ENCODE data around the gene DYNLT4.
"Not testable (repeated sequence)": the region's sequence is repeated elsewhere in the genome, so short reads cannot be mapped to it uniquely, and the experiment has no call there.

The DYNLT4 gene

DNA sequence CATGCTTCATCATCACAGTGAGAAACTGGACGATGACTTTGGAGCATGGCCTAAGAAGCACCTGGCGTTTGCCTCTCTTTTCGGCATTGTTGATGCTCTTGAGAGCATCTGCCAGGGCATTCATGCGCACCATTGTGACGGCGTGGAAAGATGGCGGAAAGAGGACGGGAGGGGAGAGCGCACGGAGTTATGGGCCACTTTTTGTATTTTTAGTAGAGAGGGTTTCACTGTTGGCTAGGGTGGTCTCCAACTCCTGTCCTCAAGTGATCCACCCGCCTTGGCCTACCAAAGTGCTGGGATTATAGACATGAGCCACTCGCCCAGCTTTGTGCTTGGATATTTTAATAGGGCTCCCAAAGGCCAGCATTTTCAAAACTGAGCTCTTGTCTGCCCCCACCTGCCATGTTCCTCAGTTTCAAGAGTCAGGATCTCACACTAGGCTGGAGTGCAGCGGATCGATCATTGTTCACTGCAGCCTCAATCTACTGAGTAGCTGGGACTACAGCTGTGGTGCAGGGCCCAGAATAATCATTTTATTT is 26.5 kb downstream of the DYNLT4 start:
- H3K36me3 Mint-ChIP-seq (ENCODE audit: low read depth), result peaks cover 51% of the 10 kb centered on the region
- H3K4me3 Mint-ChIP-seq, result no peak overlapping the region
- H3K27ac Mint-ChIP-seq, result no peak overlapping the region
- H3K9me3 Mint-ChIP-seq, result no peaks in the 10 kb centered on the region
- no peaks in the 10 kb centered on the region for H3K27me3 Mint-ChIP-seq (ENCODE audit: low read depth)
- peaks cover 41% of the 10 kb centered on the region for H3K4me1 Mint-ChIP-seq (ENCODE audit: low read depth)

DNA sequence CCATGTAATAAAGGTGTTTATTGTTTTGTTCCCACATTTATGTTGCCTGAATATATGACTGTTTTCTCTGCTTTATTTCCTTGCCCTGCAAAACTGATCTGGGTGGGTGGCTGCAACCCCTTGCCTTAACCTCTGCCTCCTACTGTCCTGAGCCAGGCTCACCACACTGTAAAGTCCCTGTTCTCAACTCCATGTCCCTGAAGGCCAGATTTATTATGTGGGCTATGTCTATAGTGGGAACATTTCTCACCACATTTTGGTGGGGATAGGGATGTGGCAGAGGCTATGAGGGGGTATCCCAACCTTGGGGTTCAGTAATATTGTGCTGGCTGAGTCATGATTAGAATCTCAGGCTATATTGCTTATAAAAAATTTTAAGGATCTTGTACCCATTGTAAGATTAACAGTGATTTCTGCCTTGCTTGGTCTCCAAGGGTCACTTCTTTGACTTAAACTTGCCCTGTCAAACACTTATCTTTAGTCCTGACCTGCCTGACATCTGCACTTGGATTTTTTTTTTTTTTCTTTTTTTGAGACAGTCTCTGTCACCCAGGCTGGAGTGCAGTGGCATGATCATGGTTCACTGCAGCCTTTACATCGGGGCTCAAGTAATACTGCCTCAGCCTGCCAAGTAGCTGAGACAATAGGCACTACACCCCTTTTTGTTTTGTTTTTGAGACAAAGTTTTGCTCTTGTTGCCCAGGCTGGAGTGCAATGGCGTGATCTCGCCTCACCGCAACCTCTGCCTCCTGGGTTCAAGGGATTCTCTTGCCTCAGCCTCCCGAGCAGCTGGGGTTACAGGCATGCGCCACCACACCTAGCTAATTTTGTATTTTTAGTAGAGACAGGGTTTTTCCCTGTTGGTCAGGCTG is 28.2 kb downstream of the DYNLT4 start:
- H3K36me3 Mint-ChIP-seq (ENCODE audit: low read depth), result peaks cover 51% of the 10 kb centered on the region
- peaks cover 38% of the 10 kb centered on the region for H3K4me1 Mint-ChIP-seq (ENCODE audit: low read depth)
- no peaks in the 10 kb centered on the region for H3K9me3 Mint-ChIP-seq
- peak overlapping the region; percentile 59 for H3K4me3 Mint-ChIP-seq
- H3K27ac Mint-ChIP-seq, result no peak overlapping the region
- H3K27me3 Mint-ChIP-seq (ENCODE audit: low read depth), result no peaks in the 10 kb centered on the region

- Mint-ChIP-seq H3K4me3 (peak overlapping the region; percentile 90), H3K36me3 (ENCODE audit: low read depth) (peaks cover 49% of the 10 kb centered on the region), H3K4me1 (ENCODE audit: low read depth) (peaks cover 32% of the 10 kb centered on the region), H3K9me3 (no peaks in the 10 kb centered on the region), H3K27me3 (ENCODE audit: low read depth) (no peaks in the 10 kb centered on the region), H3K27ac (peak overlapping the region; percentile 59)
Observed at GRCh38 chr1:44777969-44778635, 29.0 kb downstream of the DYNLT4 start.

DNA sequence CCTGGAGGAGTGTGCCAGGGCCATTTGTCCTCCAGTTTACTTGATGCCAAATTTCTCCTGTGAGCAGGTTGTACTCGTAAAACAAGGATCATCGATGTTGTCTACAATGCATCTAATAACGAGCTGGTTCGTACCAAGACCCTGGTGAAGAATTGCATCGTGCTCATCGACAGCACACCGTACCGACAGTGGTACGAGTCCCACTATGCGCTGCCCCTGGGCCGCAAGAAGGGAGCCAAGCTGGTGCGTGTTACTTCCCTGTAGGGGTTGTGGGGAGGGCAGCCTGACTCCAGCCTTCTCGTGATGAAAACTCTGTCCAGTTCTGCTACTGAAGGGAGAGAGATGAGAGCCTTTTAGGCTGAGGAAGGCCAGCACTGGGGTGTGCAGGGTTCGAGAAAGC is 29.6 kb downstream of the DYNLT4 start:
- Mint-ChIP-seq H3K4me1 (ENCODE audit: low read depth) (peaks cover 32% of the 10 kb centered on the region), H3K27ac (peak overlapping the region; percentile 59), H3K36me3 (ENCODE audit: low read depth) (peaks cover 49% of the 10 kb centered on the region)

GRCh38 chr1:44776730-44777068 is 30.5 kb downstream of the DYNLT4 start:
- Mint-ChIP-seq H3K9me3 (no peaks in the 10 kb centered on the region), H3K4me1 (ENCODE audit: low read depth) (peaks cover 32% of the 10 kb centered on the region), H3K27me3 (ENCODE audit: low read depth) (no peaks in the 10 kb centered on the region), H3K4me3 (peak overlapping the region; percentile 90), H3K27ac (peak overlapping the region; percentile 89), H3K36me3 (ENCODE audit: low read depth) (peaks cover 49% of the 10 kb centered on the region)

More for the DNA sequence above, 29.6 kb downstream of the DYNLT4 start:
- no peaks in the 10 kb centered on the region for H3K9me3 Mint-ChIP-seq
- peak overlapping the region; percentile 90 for H3K4me3 Mint-ChIP-seq
- H3K27me3 Mint-ChIP-seq (ENCODE audit: low read depth), result no peaks in the 10 kb centered on the region

- Mint-ChIP-seq H3K27ac (peak overlapping the region; percentile 89), H3K36me3 (ENCODE audit: low read depth) (peaks cover 43% of the 10 kb centered on the region), H3K4me3 (peak overlapping the region; percentile 90), H3K9me3 (no peaks in the 10 kb centered on the region), H3K4me1 (ENCODE audit: low read depth) (peaks cover 31% of the 10 kb centered on the region), H3K27me3 (ENCODE audit: low read depth) (no peaks in the 10 kb centered on the region)
Observed at GRCh38 chr1:44775930-44776729, 31.0 kb downstream of the DYNLT4 start.

GRCh38 chr1:44775078-44775929 is 31.8 kb downstream of the DYNLT4 start, which contains the start of gene RPS8:
Gene RPS8 (plus strand): TSS chr1:44775540. CDS start chr1:44775597, 57 bp downstream.
- Mint-ChIP-seq H3K9me3 (no peaks in the 10 kb centered on the region), H3K36me3 (ENCODE audit: low read depth) (peaks cover 36% of the 10 kb centered on the region), H3K27ac (peak within 1 kb of the TSS; percentile 94), H3K27me3 (ENCODE audit: low read depth) (no peaks in the 10 kb centered on the region), H3K4me1 (ENCODE audit: low read depth) (peaks cover 30% of the 10 kb centered on the region), H3K4me3 (peak within 1 kb of the TSS; percentile 90)

DNA sequence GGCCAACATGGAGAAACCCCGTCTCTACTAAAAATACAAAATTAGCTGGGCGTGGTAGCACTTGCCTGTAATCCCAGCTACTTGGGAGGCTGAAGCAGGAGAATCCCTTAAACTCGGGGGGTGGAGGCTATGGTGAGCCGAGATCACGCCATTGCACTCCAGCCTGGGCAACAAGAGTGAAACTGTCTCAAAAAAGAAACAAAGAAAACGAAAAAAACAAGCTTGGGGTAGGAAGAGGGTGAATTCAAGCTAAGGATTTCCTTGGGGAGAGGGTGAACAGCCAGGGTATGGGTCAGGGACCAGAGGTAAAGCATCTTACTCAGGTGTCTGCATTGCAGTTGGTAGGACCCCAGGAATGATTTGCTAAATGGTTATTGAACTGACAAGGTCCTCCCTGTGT is 40.7 kb downstream of the DYNLT4 start:
- not testable (repeated sequence) for H3K27me3 Mint-ChIP-seq (ENCODE audit: low read depth); H3K27ac Mint-ChIP-seq; H3K4me3 Mint-ChIP-seq; H3K9me3 Mint-ChIP-seq; H3K4me1 Mint-ChIP-seq (ENCODE audit: low read depth)
- H3K36me3 Mint-ChIP-seq (ENCODE audit: low read depth), result peaks cover 21% of the 10 kb centered on the region

GRCh38 chr1:44760876-44761275 is 46.3 kb downstream of the DYNLT4 start:
- H3K27me3 Mint-ChIP-seq (ENCODE audit: low read depth), result no peaks in the 10 kb centered on the region
- no peak overlapping the region for H3K4me3 Mint-ChIP-seq
- no peaks in the 10 kb centered on the region for H3K9me3 Mint-ChIP-seq
- H3K36me3 Mint-ChIP-seq (ENCODE audit: low read depth), result peaks cover 45% of the 10 kb centered on the region
- no peak overlapping the region for H3K27ac Mint-ChIP-seq
- H3K4me1 Mint-ChIP-seq (ENCODE audit: low read depth), result peaks cover 4% of the 10 kb centered on the region

DNA sequence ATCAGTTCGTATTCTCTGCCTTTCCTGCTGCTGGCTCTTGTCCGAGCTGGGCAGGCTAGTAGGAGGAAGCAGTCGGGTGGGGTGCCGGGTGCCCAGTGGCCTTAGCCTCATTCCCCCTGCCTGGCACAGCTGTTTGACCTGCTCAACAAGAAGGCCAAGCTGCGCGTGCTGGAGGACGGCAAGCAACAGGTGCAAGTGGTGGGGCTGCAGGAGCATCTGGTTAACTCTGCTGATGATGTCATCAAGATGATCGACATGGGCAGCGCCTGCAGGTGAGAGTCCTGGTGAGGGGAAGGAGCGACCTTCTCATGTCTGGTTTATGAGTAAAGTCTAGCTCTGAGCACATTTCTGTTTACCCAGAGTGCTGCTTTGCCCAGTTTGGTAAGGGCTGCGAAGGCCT is 48.1 kb downstream of the DYNLT4 start:
- peaks cover 54% of the 10 kb centered on the region for H3K36me3 Mint-ChIP-seq (ENCODE audit: low read depth)

DNA sequence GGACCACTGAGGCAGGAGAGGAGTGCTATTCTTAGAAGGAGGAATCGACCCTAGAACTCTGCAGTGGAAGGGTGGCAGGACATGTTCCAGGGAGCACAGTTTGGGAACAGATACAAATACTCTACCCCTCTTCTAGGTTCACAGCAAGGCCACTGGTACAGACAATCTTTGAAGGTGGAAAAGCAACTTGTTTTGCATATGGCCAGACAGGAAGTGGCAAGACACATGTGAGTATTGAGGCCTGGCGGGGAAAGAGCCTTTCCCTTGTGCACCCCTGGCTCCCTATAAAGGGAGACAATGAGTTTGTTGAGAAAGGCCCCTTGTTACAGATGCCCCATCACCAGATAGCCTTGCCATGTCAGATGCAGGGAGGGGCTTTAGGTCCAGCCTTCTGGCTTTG is 49.7 kb downstream of the DYNLT4 start:
- Mint-ChIP-seq H3K4me3 (no peak overlapping the region), H3K27me3 (ENCODE audit: low read depth) (no peaks in the 10 kb centered on the region), H3K9me3 (no peaks in the 10 kb centered on the region), H3K27ac (no peak overlapping the region), H3K36me3 (ENCODE audit: low read depth) (peaks cover 55% of the 10 kb centered on the region), H3K4me1 (ENCODE audit: low read depth) (peaks cover 4% of the 10 kb centered on the region)

More for the DNA sequence above, 48.1 kb downstream of the DYNLT4 start:
- Mint-ChIP-seq H3K27me3 (ENCODE audit: low read depth) (no peaks in the 10 kb centered on the region), H3K27ac (peak overlapping the region; percentile 19), H3K4me3 (no peak overlapping the region), H3K9me3 (no peaks in the 10 kb centered on the region), H3K4me1 (ENCODE audit: low read depth) (peaks cover 4% of the 10 kb centered on the region)
